NB4 (cell line): ENCODE data around the gene BLACAT1.
"Not testable (repeated sequence)": the region's sequence is repeated elsewhere in the genome, so short reads cannot be mapped to it uniquely, and the experiment has no call there.

Experiments
- DNase-seq: peaks from one replicate; pipeline ENCODE4 v3.0.0; 2010; ENCODE audit warnings: low read depth
- H3K4me3 ChIP-seq: one replicate; pipeline ENCODE4 v1.5.1; 2011; ENCODE audit warnings: mild to moderate bottlenecking, low read depth, low read length, moderate library complexity
- MYC ChIP-seq: IDR thresholded peaks from 2 replicates; pipeline ENCODE4 v1.6.1; 2011; ENCODE audit warnings: low read depth, low read length
- POLR2A ChIP-seq: IDR thresholded peaks from 2 replicates; pipeline ENCODE4 v1.6.1; 2011; ENCODE audit warnings: mild to moderate bottlenecking; ENCODE audit not compliant: insufficient read length; ENCODE audit errors: extremely low read depth
- TF ChIP-seq, protein P1 (sequence below): IDR thresholded peaks from one replicate; pipeline ENCODE4 v1.5.1; 2012; ENCODE audit warnings: low read depth, low read length
- TF ChIP-seq, protein P2 (sequence below): IDR thresholded peaks from 2 replicates; pipeline ENCODE4 v1.6.1; 2011; ENCODE audit warnings: low read depth, low read length

The BLACAT1 gene

DNA sequence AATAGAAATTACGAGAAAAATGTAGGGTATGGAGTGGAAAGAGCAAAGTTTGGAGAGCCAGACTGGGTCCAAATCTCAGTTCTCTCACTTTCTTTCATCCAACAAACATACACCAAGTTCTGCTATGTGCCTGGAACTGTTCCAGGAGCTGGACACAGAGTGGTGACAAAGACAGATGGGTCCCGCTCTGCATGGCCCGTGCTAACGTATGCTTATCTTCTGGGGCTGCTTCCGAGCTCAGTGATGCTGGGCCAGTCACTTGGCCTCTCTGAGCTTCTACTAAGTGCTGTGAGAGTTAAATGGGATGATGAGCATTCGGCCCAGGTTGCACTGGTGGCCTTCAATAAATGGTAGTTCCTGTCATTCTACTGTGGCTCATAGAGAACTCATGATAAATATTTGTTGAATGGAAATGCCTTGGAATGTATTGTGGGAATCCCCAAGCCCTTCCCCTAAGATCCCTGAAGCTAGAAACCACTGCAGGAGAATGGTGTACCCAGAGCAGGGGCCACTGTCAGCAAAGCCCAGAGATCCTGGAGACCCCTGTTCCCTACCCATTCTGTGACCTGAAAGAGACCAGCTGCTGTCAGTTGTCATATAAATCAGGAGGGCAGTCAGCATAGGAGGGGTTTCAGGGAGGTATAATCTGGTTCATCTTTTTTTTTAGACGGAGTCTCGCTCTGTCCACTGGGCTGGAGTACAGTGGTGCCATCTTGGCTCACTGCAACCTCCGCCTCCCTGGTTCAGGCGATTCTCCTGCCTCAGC is 37.8 kb downstream of the BLACAT1 start:
- TF ChIP-seq MYC (no peak), POLR2A (no peak)
- TF ChIP-seq, protein P1, sequence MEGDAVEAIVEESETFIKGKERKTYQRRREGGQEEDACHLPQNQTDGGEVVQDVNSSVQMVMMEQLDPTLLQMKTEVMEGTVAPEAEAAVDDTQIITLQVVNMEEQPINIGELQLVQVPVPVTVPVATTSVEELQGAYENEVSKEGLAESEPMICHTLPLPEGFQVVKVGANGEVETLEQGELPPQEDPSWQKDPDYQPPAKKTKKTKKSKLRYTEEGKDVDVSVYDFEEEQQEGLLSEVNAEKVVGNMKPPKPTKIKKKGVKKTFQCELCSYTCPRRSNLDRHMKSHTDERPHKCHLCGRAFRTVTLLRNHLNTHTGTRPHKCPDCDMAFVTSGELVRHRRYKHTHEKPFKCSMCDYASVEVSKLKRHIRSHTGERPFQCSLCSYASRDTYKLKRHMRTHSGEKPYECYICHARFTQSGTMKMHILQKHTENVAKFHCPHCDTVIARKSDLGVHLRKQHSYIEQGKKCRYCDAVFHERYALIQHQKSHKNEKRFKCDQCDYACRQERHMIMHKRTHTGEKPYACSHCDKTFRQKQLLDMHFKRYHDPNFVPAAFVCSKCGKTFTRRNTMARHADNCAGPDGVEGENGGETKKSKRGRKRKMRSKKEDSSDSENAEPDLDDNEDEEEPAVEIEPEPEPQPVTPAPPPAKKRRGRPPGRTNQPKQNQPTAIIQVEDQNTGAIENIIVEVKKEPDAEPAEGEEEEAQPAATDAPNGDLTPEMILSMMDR: no peak
- TF ChIP-seq, protein P2, sequence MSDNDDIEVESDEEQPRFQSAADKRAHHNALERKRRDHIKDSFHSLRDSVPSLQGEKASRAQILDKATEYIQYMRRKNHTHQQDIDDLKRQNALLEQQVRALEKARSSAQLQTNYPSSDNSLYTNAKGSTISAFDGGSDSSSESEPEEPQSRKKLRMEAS: no peak

DNA sequence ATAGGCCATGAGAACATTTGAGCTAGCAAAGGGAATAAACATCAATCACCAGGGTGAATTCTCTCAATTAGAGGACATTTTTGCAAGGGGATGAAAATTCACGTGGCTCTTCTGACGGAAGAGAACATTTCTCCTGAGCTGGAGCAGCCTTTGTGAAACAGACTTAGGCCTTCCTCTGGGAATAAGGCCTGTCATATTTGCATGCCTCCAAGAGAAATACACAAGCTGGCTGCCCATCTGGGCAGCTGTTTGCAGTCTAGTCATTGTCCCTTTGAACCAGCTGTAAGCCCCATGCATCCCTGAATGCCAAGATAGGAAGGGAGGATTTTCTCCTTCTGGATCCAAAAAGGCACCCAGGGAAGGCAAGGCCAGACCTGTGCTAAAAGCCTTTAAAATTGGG is 39.5 kb downstream of the BLACAT1 start:
- TF ChIP-seq, protein P2: no peak
- TF ChIP-seq POLR2A: no peak
- TF ChIP-seq, protein P1: no peak
- no peak for TF ChIP-seq MYC
- DNase-seq: no peak
- H3K4me3 ChIP-seq: no peak overlapping the region

More for the DNA sequence above, 37.8 kb downstream of the BLACAT1 start:
- H3K4me3 ChIP-seq: no peak overlapping the region
- no peak for DNase-seq

DNA sequence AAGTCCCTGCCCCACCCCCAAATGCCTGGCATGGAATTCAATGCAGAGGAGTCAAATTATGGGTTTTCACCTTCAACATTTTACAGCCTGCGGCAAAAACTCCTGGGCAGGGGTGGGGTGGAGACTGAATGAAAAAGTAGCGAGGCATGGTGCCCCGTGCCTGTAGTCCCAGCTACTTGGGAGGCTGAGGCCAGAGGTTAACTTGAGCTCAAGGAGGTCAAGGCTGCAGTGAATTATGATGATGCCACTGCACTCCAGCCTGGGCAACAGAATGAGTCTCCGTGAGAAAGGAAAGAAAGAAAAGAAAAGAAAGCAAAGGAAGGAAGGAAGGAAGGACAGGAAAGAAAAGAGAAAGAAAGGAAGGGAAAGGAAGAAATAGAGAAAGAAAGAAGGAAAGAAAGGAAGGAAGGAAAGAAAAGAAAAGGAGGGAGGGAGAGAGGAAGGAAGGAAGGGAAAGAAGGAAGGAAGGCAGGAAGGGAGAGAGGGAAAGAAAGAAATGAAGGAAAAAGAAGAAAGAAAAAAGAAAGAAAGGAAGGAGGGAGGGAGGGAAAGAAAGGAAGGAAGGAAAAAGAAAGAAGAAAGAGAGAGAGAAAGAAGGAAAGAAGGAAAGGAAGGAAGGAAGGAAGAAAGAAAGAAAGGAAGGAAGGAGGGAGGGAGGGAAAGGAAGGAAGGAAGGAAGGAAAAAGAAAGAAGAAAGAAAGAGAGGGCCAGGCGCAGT is 45.1 kb downstream of the BLACAT1 start:
- H3K4me3 ChIP-seq: no peak overlapping the region
- TF ChIP-seq, protein P2: no peak
- no peak for DNase-seq

DNA sequence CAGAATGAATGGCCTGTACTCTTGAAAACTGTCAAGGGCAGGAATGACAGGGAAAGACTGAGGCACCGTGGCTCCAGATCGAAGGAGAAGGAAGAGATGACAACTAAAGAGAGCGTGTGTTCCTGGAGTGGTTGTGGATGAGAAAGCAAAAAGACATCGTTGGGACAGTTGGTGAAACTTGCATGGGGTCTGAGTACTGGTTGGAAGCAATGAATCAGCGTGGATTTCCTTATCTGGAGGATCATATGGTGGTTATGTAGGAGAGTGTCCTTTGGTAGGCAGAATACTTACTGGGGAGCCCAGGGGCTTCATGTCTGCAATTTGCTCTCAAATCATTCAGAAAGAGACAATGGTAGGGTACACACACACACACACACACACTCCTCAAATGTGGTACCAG is 47.9 kb downstream of the BLACAT1 start:
- H3K4me3 ChIP-seq: no peak overlapping the region
- TF ChIP-seq MYC (no peak), POLR2A (no peak)
- TF ChIP-seq, protein P2: no peak
- TF ChIP-seq, protein P1: no peak
- no peak for DNase-seq

DNA sequence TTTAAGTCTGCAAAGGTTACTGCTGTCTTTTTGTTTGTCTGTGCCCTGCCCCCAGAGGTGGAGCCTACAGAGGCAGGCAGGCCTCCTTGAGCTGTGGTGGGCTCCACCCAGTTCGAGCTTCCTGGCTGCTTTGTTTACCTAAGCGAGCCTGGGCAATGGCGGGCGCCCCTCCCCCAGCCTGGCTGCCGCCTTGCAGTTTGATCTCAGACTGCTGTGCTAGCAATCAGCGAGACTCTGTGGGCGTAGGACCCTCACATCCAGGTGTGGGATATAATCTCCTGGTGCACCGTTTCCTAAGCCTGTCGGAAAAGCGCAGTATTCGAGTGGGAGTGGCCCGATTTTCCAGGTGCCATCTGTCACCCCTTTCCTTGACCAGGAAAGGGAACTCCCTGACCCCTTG is 49.6 kb downstream of the BLACAT1 start:
- not testable (repeated sequence) for H3K4me3 ChIP-seq, DNase-seq
